Body of pancreas (tissue), 4 donors: ENCODE data around the gene TMEM119. TPM values are rescaled to one million over a fixed set of nuclear protein-coding genes. Genes with fewer than 3 reads are reported as not detected.

Source experiments
- ATAC-seq: fragments of 150-250 bp; one replicate; pipeline ENCODE4 v1.9.1; 2016
- DNase-seq, 4 donors: peaks; one replicate each; pipeline ENCODE4 v3.0.0-alpha.2; 2019
- H3K27ac ChIP-seq, 4 donors: fragments of 200-600 bp; sonication (generic); 1 replicate in 3 of 4; 2 replicates in 1 of 4; pipeline versions ENCODE4 v1.5.1 to v1.6.1; 2016 to 2019; ENCODE audit warnings: mild to moderate bottlenecking in 1 of 4, mixed read lengths in 1 of 4, moderate library complexity in 1 of 4
- H3K27me3 ChIP-seq, 2 donors: fragments of 200-600 bp; sonication (generic); one replicate each; pipeline ENCODE4 v1.6.0; 2016; ENCODE audit warnings: mild to moderate bottlenecking in 1 of 2
- H3K36me3 ChIP-seq, 2 donors: fragments of 200-600 bp; sonication (generic); replicated peaks in 1 of 2; 2 replicates each; pipeline ENCODE4 v1.5.1; 2016; ENCODE audit warnings: low read depth in 2 of 2; ENCODE audit not compliant: insufficient read depth in 1 of 2
- H3K4me1 ChIP-seq: fragments of 200-600 bp; sonication (generic); one replicate; pipeline ENCODE4 v1.6.0; 2016
- H3K4me3 ChIP-seq, 2 donors: fragments of 200-600 bp; sonication (generic); 1 replicate in 1 of 2; 2 replicates in 1 of 2; pipeline ENCODE4 v1.5.1; 2016 to 2019
- H3K9me3 ChIP-seq, 3 donors: fragments of 200-600 bp; sonication (generic); 1 replicate in 2 of 3; 2 replicates in 1 of 3; pipeline ENCODE4 v1.5.1; 2016
- CTCF ChIP-seq, 7 experiments: fragments of 450-650 bp in 4 of 7; fragments of 200-600 bp in 3 of 7; sonication (generic) in 3 of 7; IDR thresholded peaks; one replicate each; pipeline ENCODE4 v1.5.1; 2016 to 2019; ENCODE audit warnings: antibody characterized with exemption in 7 of 7
- POLR2A ChIP-seq, 3 donors: fragments of 450-650 bp; IDR thresholded peaks; one replicate each; pipeline ENCODE4 v1.6.1; 2016; ENCODE audit warnings: antibody characterized with exemption in 3 of 3, mild to moderate bottlenecking in 2 of 3
- WGBS, 2 donors: methylation state at CpG; one replicate each; pipeline ENCODE4 v1.1.5; 2017; 5-methylcytosine and 5-hydroxymethylcytosine counted together
- intact Hi-C: fragments of 100-400 bp; cut with DNase I; formaldehyde crosslinking; loops from one replicate; pipeline ENCODE4 v1.15.1; 2023
- total RNA-seq, 2 donors: library from RNA; depleted of rRNA; stranded (reverse); fragments of >200 nt; gene quantifications; one replicate each; pipeline ENCODE4 v1.1.0, GENCODE V29; 2016

The TMEM119 gene
- total RNA-seq, 2 donors from 2014 or later = 5.9 to 6.5 TPM

- 0% methylated on average over 16 to 63 of the region's 72 CpGs for WGBS, 2 donors
- peak within 1 kb of the TSS; percentile 83 to 93 (median 88) for H3K27ac ChIP-seq
These were observed 35.3 kb downstream of the TMEM119 start, which contains the start of gene ISCU for GRCh38 chr12:108562348-108563135. ISCU (plus strand) TSS chr12:108562596; CDS start chr12:108562623, 27 bp downstream.

GRCh38 chr12:108561852-108562347 is 36.0 kb downstream of the TMEM119 start:
- H3K4me1 ChIP-seq = peaks cover 54% of the 10 kb centered on the region

More at GRCh38 chr12:108562348-108563135, 35.3 kb downstream of the TMEM119 start, which contains the start of gene ISCU:
- ATAC-seq = peak; percentile 88
- H3K4me1 ChIP-seq = peaks cover 56% of the 10 kb centered on the region
- peaks cover 0 to 4% of the 10 kb centered on the region in 2 donors for H3K36me3 ChIP-seq
- DNase-seq = peak; percentile 96 to 98 (median 98)
- intact Hi-C loops = no loop called here
- no peaks in the 10 kb centered on the region for H3K9me3 ChIP-seq
- H3K4me3 ChIP-seq = peak within 1 kb of the TSS; percentile 55 to 85
- no peak for TF ChIP-seq CTCF (IDR thresholded peaks at IDR 0.05)
- TF ChIP-seq POLR2A (IDR thresholded peaks at IDR 0.05) = peak; percentile 84 to 95 (median 94)
- no peaks in the 10 kb centered on the region for H3K27me3 ChIP-seq

GRCh38 chr12:108560752-108561719 is 36.8 kb downstream of the TMEM119 start, which contains the start of gene SART3:
SART3 (minus strand) TSS chr12:108561173; CDS start chr12:108561154, 19 bp downstream.
- H3K36me3 ChIP-seq = no peaks in the 10 kb centered on the region
- TF ChIP-seq CTCF (IDR thresholded peaks at IDR 0.05) = no peak
- peak in 2 of 3 donors; percentile 68 to 71 for TF ChIP-seq POLR2A (IDR thresholded peaks at IDR 0.05)
- peak within 1 kb of the TSS; percentile 83 to 93 (median 88) for H3K27ac ChIP-seq
- 0% methylated on average over 41 to 57 of the region's 57 CpGs for WGBS, 2 donors
- DNase-seq (peak; percentile 74 to 88 (median 78)), ATAC-seq (peak; percentile 79)
- intact Hi-C loops = no loop called here
- H3K9me3 ChIP-seq = no peaks in the 10 kb centered on the region
- no peaks in the 10 kb centered on the region for H3K27me3 ChIP-seq
- peaks cover 45% of the 10 kb centered on the region for H3K4me1 ChIP-seq
- peak within 1 kb of the TSS; percentile 93 to 95 for H3K4me3 ChIP-seq

More at GRCh38 chr12:108561852-108562347, 36.0 kb downstream of the TMEM119 start:
- ATAC-seq (peak; percentile 0), DNase-seq (no peak)
- Histone ChIP-seq H3K27me3 (no peaks in the 10 kb centered on the region), H3K27ac (peak overlapping the region; percentile 83 to 93 (median 88)), H3K9me3 (no peaks in the 10 kb centered on the region), H3K4me3 (peak overlapping the region in 1 of 2 donors; percentile 85), H3K36me3 (no peaks in the 10 kb centered on the region)
- WGBS, 2 donors = 1 to 2% methylated on average over 10 to 20 of the region's 20 CpGs
- TF ChIP-seq POLR2A (IDR thresholded peaks at IDR 0.05) (no peak), CTCF (IDR thresholded peaks at IDR 0.05) (no peak)
- intact Hi-C loops = no loop called here

GRCh38 chr12:108560321-108560721 is 37.6 kb downstream of the TMEM119 start:
- Histone ChIP-seq H3K27me3 (no peaks in the 10 kb centered on the region), H3K4me1 (peaks cover 41% of the 10 kb centered on the region), H3K9me3 (no peaks in the 10 kb centered on the region), H3K27ac (peak overlapping the region in 3 of 4 donors; percentile 83 to 93 (median 92)), H3K4me3 (peak overlapping the region; percentile 93 to 95), H3K36me3 (no peaks in the 10 kb centered on the region)
- TF ChIP-seq CTCF (IDR thresholded peaks at IDR 0.05) (no peak), POLR2A (IDR thresholded peaks at IDR 0.05) (no peak)
- 1% methylated on average over 12 of the region's 12 CpGs for WGBS, 2 donors
- DNase-seq = no peak
- intact Hi-C loops = no loop called here
- no peak for ATAC-seq
